GM12878 (cell line): ENCODE results near the gene CAMTA1.

Experiments used
- CREB1 ChIP-seq: IDR thresholded peaks from 2 replicates; pipeline ENCODE4 v1.6.1; 2012; ENCODE audit warnings: low read depth, mild to moderate bottlenecking, inconsistent platforms
- CTCF ChIP-seq, 3 experiments: IDR thresholded peaks in 2 of 3; conservative IDR thresholded peaks in 1 of 3; 2 replicates each; pipeline ENCODE4 v1.5.1; 2011; ENCODE audit warnings: low read depth in 3 of 3, low read length in 3 of 3, mild to moderate bottlenecking in 3 of 3, control low read depth in 2 of 3, moderate library complexity in 2 of 3, inconsistent platforms in 1 of 3, mixed read lengths in 1 of 3; ENCODE audit not compliant: control insufficient read depth in 2 of 3, insufficient read depth in 1 of 3; ENCODE audit errors: extremely low read depth in 1 of 3
- SP1 ChIP-seq: IDR thresholded peaks from one replicate; pipeline ENCODE4 v1.6.1; 2011; ENCODE audit warnings: low read depth, low read length

DNA sequence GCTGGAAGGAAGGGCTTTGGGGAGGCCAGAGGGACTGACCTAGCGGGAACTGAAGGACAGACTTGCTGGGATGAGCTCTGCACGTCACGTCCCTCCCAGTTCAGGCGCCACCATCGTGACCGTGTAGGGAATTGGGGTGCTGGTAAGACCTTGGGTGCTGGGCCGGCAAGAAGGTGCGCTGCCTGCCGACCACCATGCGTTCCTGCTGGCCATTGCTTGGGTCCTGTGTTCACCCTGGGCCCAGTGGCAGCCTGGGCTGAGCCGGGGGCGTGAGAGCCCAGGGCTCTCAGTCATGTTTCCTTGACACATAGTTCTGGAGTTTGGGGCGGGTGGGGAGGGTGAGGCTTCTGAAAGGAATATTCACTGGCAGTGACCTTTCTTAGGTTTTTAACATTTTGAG lies 176.0 kb downstream of the CAMTA1 start:
- TF ChIP-seq CREB1, result no peak
- TF ChIP-seq SP1, result no peak
- TF ChIP-seq CTCF (IDR thresholded peaks at IDR 0.05 in 2 of 3, conservative IDR thresholded peaks at IDR 0.05 in 1 of 3; ENCODE audit: control insufficient read depth in 2 of 3, extremely low read depth in 1 of 3, insufficient read depth in 1 of 3, low read depth in 3 of 3, low read length in 3 of 3), result no peak
